IMR-90 (cell line): ENCODE data around the gene PYGB. TPM values are rescaled to one million over a fixed set of nuclear protein-coding genes. Genes with fewer than 3 reads are reported as not detected.

Experiments used
- ATAC-seq: fragments of 200-7000 bp; cut with Tn5 transposase; 2 replicates; pipeline ENCODE4 v1.9.1; 2020; ENCODE audit warnings: low read depth, mild to moderate bottlenecking, moderate library complexity
- BruUV-seq: library from RNA; stranded (reverse); fragments of 400-500 nt; replicated peaks from 2 replicates; lab custom pipeline; 2021; lab: Mats Ljungman, UMichigan
- CTCF ChIA-PET: fragments of 300-600 bp; formaldehyde crosslinking; extraction: SDS; loops from one replicate; lab custom pipeline; 2021; ENCODE audit warnings: antibody characterized with exemption; lab: Yijun Ruan, JAX
- POLR2A ChIA-PET: fragments of 300-600 bp; sonication (Branson Sonifier 250); formaldehyde crosslinking; loops from one replicate; lab custom pipeline; 2022; ENCODE audit warnings: antibody characterized with exemption; ENCODE audit not compliant: unreplicated experiment; lab: Charles Lee
- DNase-seq: peaks from one replicate; pipeline ENCODE4 v3.0.0; 2013
- H2AFZ ChIP-seq: replicated peaks from 2 replicates; pipeline ENCODE3; 2013; ENCODE audit warnings: low read length, mild to moderate bottlenecking; ENCODE audit not compliant: poor library complexity
- H2AK5ac ChIP-seq: 2 replicates; pipeline ENCODE4 v1.6.1; 2013; ENCODE audit warnings: low read depth, low read length, inconsistent platforms
- H2AK9ac ChIP-seq: replicated peaks from 2 replicates; pipeline ENCODE3; 2013; ENCODE audit warnings: mild to moderate bottlenecking, low read depth, low read length, moderate library complexity; ENCODE audit not compliant: poor library complexity
- H2BK120ac ChIP-seq: 2 replicates; pipeline ENCODE4 v1.6.1; 2013; ENCODE audit warnings: low read depth, low read length, inconsistent platforms
- H2BK15ac ChIP-seq: 3 replicates; pipeline ENCODE4 v1.6.1; 2013; ENCODE audit warnings: low read depth, low read length, inconsistent platforms
- H2BK20ac ChIP-seq: 2 replicates; pipeline ENCODE4 v1.6.1; 2013; ENCODE audit warnings: low read depth, mild to moderate bottlenecking, inconsistent platforms, low read length, moderate library complexity
- H2BK5ac ChIP-seq: 2 replicates; pipeline ENCODE4 v1.6.1; 2013; ENCODE audit warnings: mild to moderate bottlenecking, low read depth, low read length, inconsistent platforms; ENCODE audit not compliant: poor library complexity, severe bottlenecking
- H3K14ac ChIP-seq: replicated peaks from 2 replicates; pipeline ENCODE4 v1.6.1; 2013; ENCODE audit warnings: low read depth, low read length, inconsistent platforms
- H3K18ac ChIP-seq: 2 replicates; pipeline ENCODE4 v1.6.1; 2013; ENCODE audit warnings: low read depth, low read length, control low read depth
- H3K23ac ChIP-seq: 2 replicates; pipeline ENCODE4 v1.6.1; 2013; ENCODE audit warnings: low read depth, low read length, inconsistent platforms
- H3K27ac ChIP-seq: 2 replicates; pipeline ENCODE4 v1.5.1; 2013; ENCODE audit warnings: mild to moderate bottlenecking, control low read depth, low read length; ENCODE audit not compliant: insufficient read depth
- H3K27me3 ChIP-seq: 2 replicates; pipeline ENCODE4 v1.6.1; 2013; ENCODE audit warnings: low read length; ENCODE audit not compliant: control insufficient read depth, insufficient read depth
- H3K36me3 ChIP-seq: 2 replicates; pipeline ENCODE4 v1.6.1; 2013; ENCODE audit warnings: low read length, mixed read lengths; ENCODE audit not compliant: control insufficient read depth, insufficient read depth
- H3K4ac ChIP-seq: 2 replicates; pipeline ENCODE4 v1.6.1; 2013; ENCODE audit warnings: low read depth, low read length, inconsistent platforms
- H3K4me1 ChIP-seq: 2 replicates; pipeline ENCODE4 v1.6.1; 2013; ENCODE audit warnings: low read length, mixed read lengths; ENCODE audit not compliant: control insufficient read depth, insufficient read depth
- H3K4me2 ChIP-seq: 2 replicates; pipeline ENCODE4 v1.6.1; 2013; ENCODE audit warnings: low read depth, mild to moderate bottlenecking, control low read depth, low read length, moderate library complexity
- H3K4me3 ChIP-seq: 2 replicates; pipeline ENCODE4 v1.5.1; 2013; ENCODE audit warnings: low read depth, mild to moderate bottlenecking, control low read depth, low read length, moderate library complexity; ENCODE audit not compliant: insufficient read depth
- H3K56ac ChIP-seq: 2 replicates; pipeline ENCODE4 v1.6.1; 2013; ENCODE audit warnings: low read length, inconsistent platforms; ENCODE audit not compliant: insufficient read depth; ENCODE audit errors: extremely low read depth
- H3K79me1 ChIP-seq, 2 experiments: 2 replicates each; pipeline ENCODE4 v1.6.1; 2013; ENCODE audit warnings: low read length in 2 of 2, inconsistent platforms in 1 of 2, low read depth in 1 of 2
- H3K9ac ChIP-seq: 2 replicates; pipeline ENCODE4 v1.6.1; 2013; ENCODE audit warnings: low read depth, low read length, control low read depth
- H3K9me1 ChIP-seq: 2 replicates; pipeline ENCODE4 v1.6.1; 2013; ENCODE audit warnings: low read length, inconsistent platforms; ENCODE audit not compliant: insufficient read depth
- H3K9me3 ChIP-seq: 2 replicates; pipeline ENCODE4 v1.6.1; 2013; ENCODE audit warnings: low read length; ENCODE audit not compliant: control insufficient read depth, insufficient read depth
- H4K20me1 ChIP-seq: 2 replicates; pipeline ENCODE4 v1.6.1; 2013; ENCODE audit warnings: low read length, inconsistent platforms; ENCODE audit not compliant: insufficient read depth
- H4K5ac ChIP-seq: 2 replicates; pipeline ENCODE4 v1.6.1; 2013; ENCODE audit warnings: mild to moderate bottlenecking, low read depth, low read length, control low read depth
- H4K8ac ChIP-seq, 2 experiments: 2 replicates each; pipeline ENCODE4 v1.6.1; 2013; ENCODE audit warnings: low read depth in 2 of 2, low read length in 2 of 2, control low read depth in 1 of 2, inconsistent platforms in 1 of 2
- H4K91ac ChIP-seq: 2 replicates; pipeline ENCODE4 v1.6.1; 2013; ENCODE audit warnings: low read depth, low read length, inconsistent platforms; ENCODE audit not compliant: insufficient read depth
- BHLHE40 ChIP-seq: fragments of 150-350 bp; IDR thresholded peaks from 2 replicates; pipeline ENCODE4 v1.6.1; 2016; ENCODE audit warnings: mild to moderate bottlenecking, low read depth, low read length
- CEBPB ChIP-seq: IDR thresholded peaks from 2 replicates; pipeline ENCODE4 v1.6.1; 2012; ENCODE audit warnings: low read depth, low read length, improper control_type of control experiment
- FOS ChIP-seq: fragments of 150-350 bp; IDR thresholded peaks from 2 replicates; pipeline ENCODE4 v1.6.1; 2016; ENCODE audit warnings: low read depth, low read length
- MAFK ChIP-seq: IDR thresholded peaks from 2 replicates; pipeline ENCODE4 v1.6.1; 2012; ENCODE audit warnings: low read depth, low read length, improper control_type of control experiment
- MAZ ChIP-seq: IDR thresholded peaks from 2 replicates; pipeline ENCODE4 v1.6.1; 2012; ENCODE audit warnings: low read depth, mild to moderate bottlenecking, low read length, improper control_type of control experiment, moderate library complexity, borderline replicate concordance
- MXI1 ChIP-seq: IDR thresholded peaks from 2 replicates; pipeline ENCODE4 v1.6.1; 2012; ENCODE audit warnings: low read depth, mild to moderate bottlenecking, low read length, moderate library complexity, borderline replicate concordance
- NFE2L2 ChIP-seq: fragments of 150-350 bp; IDR thresholded peaks from 2 replicates; pipeline ENCODE4 v1.6.1; 2016; ENCODE audit warnings: low read depth, mild to moderate bottlenecking, low read length
- POLR2A ChIP-seq: IDR thresholded peaks from 2 replicates; pipeline ENCODE4 v1.6.1; 2012; ENCODE audit warnings: mild to moderate bottlenecking, low read depth, low read length
- RAD21 ChIP-seq: IDR thresholded peaks from 2 replicates; pipeline ENCODE4 v1.6.1; 2012; ENCODE audit warnings: low read length, improper control_type of control experiment
- RCOR1 ChIP-seq: IDR thresholded peaks from 2 replicates; pipeline ENCODE4 v1.6.1; 2012; ENCODE audit warnings: mild to moderate bottlenecking, low read length, improper control_type of control experiment; ENCODE audit not compliant: insufficient replicate concordance
- RFX5 ChIP-seq: IDR thresholded peaks from 2 replicates; pipeline ENCODE4 v1.8.0; 2012; ENCODE audit warnings: low read depth, mild to moderate bottlenecking, low read length, moderate library complexity
- SMC3 ChIP-seq: fragments of 150-350 bp; IDR thresholded peaks from 2 replicates; pipeline ENCODE4 v1.6.1; 2016; ENCODE audit warnings: low read depth, mild to moderate bottlenecking, antibody characterized with exemption, low read length, moderate library complexity
- WGBS, 2 experiments: methylation state at CpG; one replicate each; pipeline versions ENCODE4 v1.1.5 to v1.1.7; 2013; ENCODE audit warnings: missing lambda C conversion rate in 2 of 2; ENCODE audit not compliant: insufficient read length in 1 of 2; ENCODE audit errors: extremely low coverage in 2 of 2; 5-methylcytosine and 5-hydroxymethylcytosine counted together
- dilution Hi-C: fragments of 300-500 bp; cut with HindIII; formaldehyde crosslinking; loops from one replicate; pipeline ENCODE4 v1.14.3; 2018; ENCODE audit warnings: low sequenced_read_pairs; ENCODE audit not compliant: unreplicated experiment
- in situ Hi-C: fragments of 300-500 bp; cut with MboI; formaldehyde crosslinking; loops from 3 replicates; pipeline ENCODE4 v1.14.3; 2019; ENCODE audit warnings: low sequenced_read_pairs, inconsistent platforms, mixed read lengths
- intact Hi-C: fragments of 100-400 bp; cut with micrococcal nuclease; formaldehyde crosslinking; loops from 2 replicates; pipeline ENCODE4 v1.10.0; 2022
- polyA plus RNA-seq, 3 experiments: library from polyadenylated mRNA; depleted of rRNA; stranded (reverse); fragments of >200 nt; gene quantifications; 2 replicates each; pipeline ENCODE4 v1.2.3, GENCODE V29; 2012; ENCODE audit warnings: low replicate concordance in 1 of 3
- total RNA-seq: library from RNA; depleted of rRNA; stranded (reverse); fragments of >200 nt; gene quantifications from 2 replicates; pipeline ENCODE4 v1.2.3, GENCODE V29; 2012
- TF ChIP-seq, protein P1 (sequence below): fragments of 150-350 bp; IDR thresholded peaks from 2 replicates; pipeline ENCODE4 v1.6.1; 2016; ENCODE audit warnings: low read depth, mild to moderate bottlenecking, low read length, moderate library complexity, borderline replicate concordance
- TF ChIP-seq, protein P2 (sequence below): fragments of 150-350 bp; IDR thresholded peaks from 2 replicates; pipeline ENCODE4 v1.6.1; 2017; ENCODE audit warnings: mild to moderate bottlenecking, antibody characterized with exemption, low read length, low read depth
- TF ChIP-seq, protein P3 (sequence below): conservative IDR thresholded peaks from 2 replicates; pipeline ENCODE4 v1.5.1; 2012; ENCODE audit warnings: mild to moderate bottlenecking, low read depth, low read length, improper control_type of control experiment

PYGB gene
- total and polyA plus RNA-seq, 2 of the 4 experiments (the other 2 are of a cell fraction): 72.4 to 83.1 TPM

- Histone ChIP-seq H3K4me3 (no peak overlapping the region), H4K20me1 (no peaks in the 10 kb centered on the region), H3K27me3 (no peaks in the 10 kb centered on the region), H3K23ac (no peak overlapping the region), H3K36me3 (peaks cover 21% of the 10 kb centered on the region), H2AK9ac (no peak overlapping the region), H4K91ac (no peak overlapping the region), H3K9me3 (no peaks in the 10 kb centered on the region), H2BK5ac (no peak overlapping the region), H3K56ac (no peak overlapping the region), H2AK5ac (no peak overlapping the region), H4K5ac (no peak overlapping the region), H3K4me1 (peaks cover 8% of the 10 kb centered on the region), H3K4me2 (no peak overlapping the region), H2AFZ (no peak overlapping the region), H3K79me1 (peaks cover 0 to 9% of the 10 kb centered on the region in 2 experiments; a peak in 2 of 4 replicates), H2BK120ac (no peak overlapping the region), H2BK20ac (no peak overlapping the region), H3K9me1 (peaks cover 10% of the 10 kb centered on the region), H3K18ac (no peak overlapping the region), H3K9ac (no peak overlapping the region), H3K27ac (no peak overlapping the region), H4K8ac (no peak overlapping the region), H3K4ac (no peak overlapping the region), H2BK15ac (no peak overlapping the region), H3K14ac (no peak overlapping the region)
- ChIA-PET CTCF (interaction anchor here (0.6 to 1.6 kb wide), 2 partner anchors 13 to 172 kb away, joined by 4 read pairs; no protein-coding TSS in a partner anchor), POLR2A (no interaction called here)
- WGBS, 2 experiments: no CpG with 5 or more reads among the region's 15 CpGs
- in situ Hi-C loops: no loop called here
- dilution Hi-C loops: no loop called here
- BruUV-seq: no TSS peak
- DNase-seq: no peak
- ATAC-seq: no peak
- intact Hi-C loops: no loop called here
- TF ChIP-seq, protein P1, sequence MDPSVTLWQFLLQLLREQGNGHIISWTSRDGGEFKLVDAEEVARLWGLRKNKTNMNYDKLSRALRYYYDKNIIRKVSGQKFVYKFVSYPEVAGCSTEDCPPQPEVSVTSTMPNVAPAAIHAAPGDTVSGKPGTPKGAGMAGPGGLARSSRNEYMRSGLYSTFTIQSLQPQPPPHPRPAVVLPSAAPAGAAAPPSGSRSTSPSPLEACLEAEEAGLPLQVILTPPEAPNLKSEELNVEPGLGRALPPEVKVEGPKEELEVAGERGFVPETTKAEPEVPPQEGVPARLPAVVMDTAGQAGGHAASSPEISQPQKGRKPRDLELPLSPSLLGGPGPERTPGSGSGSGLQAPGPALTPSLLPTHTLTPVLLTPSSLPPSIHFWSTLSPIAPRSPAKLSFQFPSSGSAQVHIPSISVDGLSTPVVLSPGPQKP: no peak
- no peak for TF ChIP-seq MXI1
- TF ChIP-seq POLR2A: no peak
- TF ChIP-seq NFE2L2: no peak
- TF ChIP-seq RFX5: no peak
- no peak for TF ChIP-seq MAFK
- no peak for TF ChIP-seq SMC3
- TF ChIP-seq RAD21: no peak
- TF ChIP-seq, protein P2, sequence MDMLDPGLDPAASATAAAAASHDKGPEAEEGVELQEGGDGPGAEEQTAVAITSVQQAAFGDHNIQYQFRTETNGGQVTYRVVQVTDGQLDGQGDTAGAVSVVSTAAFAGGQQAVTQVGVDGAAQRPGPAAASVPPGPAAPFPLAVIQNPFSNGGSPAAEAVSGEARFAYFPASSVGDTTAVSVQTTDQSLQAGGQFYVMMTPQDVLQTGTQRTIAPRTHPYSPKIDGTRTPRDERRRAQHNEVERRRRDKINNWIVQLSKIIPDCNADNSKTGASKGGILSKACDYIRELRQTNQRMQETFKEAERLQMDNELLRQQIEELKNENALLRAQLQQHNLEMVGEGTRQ: no peak
- TF ChIP-seq MAZ: no peak
- TF ChIP-seq BHLHE40: no peak
- no peak for TF ChIP-seq CEBPB
- TF ChIP-seq RCOR1: no peak
- TF ChIP-seq, protein P3, sequence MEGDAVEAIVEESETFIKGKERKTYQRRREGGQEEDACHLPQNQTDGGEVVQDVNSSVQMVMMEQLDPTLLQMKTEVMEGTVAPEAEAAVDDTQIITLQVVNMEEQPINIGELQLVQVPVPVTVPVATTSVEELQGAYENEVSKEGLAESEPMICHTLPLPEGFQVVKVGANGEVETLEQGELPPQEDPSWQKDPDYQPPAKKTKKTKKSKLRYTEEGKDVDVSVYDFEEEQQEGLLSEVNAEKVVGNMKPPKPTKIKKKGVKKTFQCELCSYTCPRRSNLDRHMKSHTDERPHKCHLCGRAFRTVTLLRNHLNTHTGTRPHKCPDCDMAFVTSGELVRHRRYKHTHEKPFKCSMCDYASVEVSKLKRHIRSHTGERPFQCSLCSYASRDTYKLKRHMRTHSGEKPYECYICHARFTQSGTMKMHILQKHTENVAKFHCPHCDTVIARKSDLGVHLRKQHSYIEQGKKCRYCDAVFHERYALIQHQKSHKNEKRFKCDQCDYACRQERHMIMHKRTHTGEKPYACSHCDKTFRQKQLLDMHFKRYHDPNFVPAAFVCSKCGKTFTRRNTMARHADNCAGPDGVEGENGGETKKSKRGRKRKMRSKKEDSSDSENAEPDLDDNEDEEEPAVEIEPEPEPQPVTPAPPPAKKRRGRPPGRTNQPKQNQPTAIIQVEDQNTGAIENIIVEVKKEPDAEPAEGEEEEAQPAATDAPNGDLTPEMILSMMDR: no peak
- no peak for TF ChIP-seq FOS
Measured at GRCh38 chr20:25220810-25221591, 26.9 kb upstream of the PYGB start.
